ENCODE results near the gene PRSS8. TPM values are rescaled to one million over a fixed set of nuclear protein-coding genes. Genes with fewer than 3 reads are reported as not detected.
"Not testable (repeated sequence)": the region's sequence is repeated elsewhere in the genome, so short reads cannot be mapped to it uniquely, and the experiment has no call there.

PRSS8 gene
- total RNA-seq, 4 donors from 2014 or later, result 101 to 510 (median 372) TPM

DNA sequence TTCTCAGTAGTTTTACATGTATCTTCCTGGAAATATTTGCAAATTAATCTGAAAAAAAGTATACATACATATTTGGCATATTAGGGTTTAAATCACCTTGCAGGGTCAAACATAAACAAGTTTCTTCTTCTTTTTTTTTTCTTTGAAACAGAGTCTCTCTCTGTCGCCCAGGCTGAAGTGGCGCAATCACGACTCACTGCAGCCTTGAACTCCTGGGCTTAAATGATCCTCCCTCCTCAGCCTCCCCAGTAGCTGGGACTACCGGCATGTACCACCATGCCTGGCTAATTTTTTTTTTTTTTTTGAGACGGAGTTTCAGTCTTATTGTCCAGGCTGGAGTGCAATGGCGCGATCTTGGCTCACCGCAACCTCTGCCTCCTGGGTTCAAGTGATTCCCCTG is 31.8 kb upstream of the PRSS8 start:
- Histone ChIP-seq H3K27ac (no peak overlapping the region), H3K4me1 (no peaks in the 10 kb centered on the region), H3K27me3 (no peaks in the 10 kb centered on the region), H3K36me3 (no peaks in the 10 kb centered on the region), H3K4me3 (no peak overlapping the region), H3K9me3 (no peaks in the 10 kb centered on the region)
- in situ Hi-C loops (cut with MboI; ENCODE audit: low pct_ligation_motif_present in 1 of 4, low pct_unique_long_range_greater_than_20kb in 1 of 4, low sequenced_read_pairs in 3 of 4) (loop anchor here in 1 of 4 donors (25.0 kb wide), 1 partner anchor 180 kb away; the partner anchor contains the start of gene HSD3B7), intact Hi-C loops (cut with DNase I; ENCODE audit: low total_unique reads) (no loop called here)
- 90 to 91% methylated on average over 4 to 8 of the region's 8 CpGs for WGBS, 2 donors (ENCODE audit: low coverage in 1 of 2)
- no peak for DNase-seq
- TF ChIP-seq POLR2AphosphoS5 (IDR thresholded peaks at IDR 0.05) (no peak), EP300 (IDR thresholded peaks at IDR 0.05; ENCODE audit: low read depth) (no peak), POLR2A (IDR thresholded peaks at IDR 0.05) (no peak), CTCF (IDR thresholded peaks at IDR 0.05) (no peak)

DNA sequence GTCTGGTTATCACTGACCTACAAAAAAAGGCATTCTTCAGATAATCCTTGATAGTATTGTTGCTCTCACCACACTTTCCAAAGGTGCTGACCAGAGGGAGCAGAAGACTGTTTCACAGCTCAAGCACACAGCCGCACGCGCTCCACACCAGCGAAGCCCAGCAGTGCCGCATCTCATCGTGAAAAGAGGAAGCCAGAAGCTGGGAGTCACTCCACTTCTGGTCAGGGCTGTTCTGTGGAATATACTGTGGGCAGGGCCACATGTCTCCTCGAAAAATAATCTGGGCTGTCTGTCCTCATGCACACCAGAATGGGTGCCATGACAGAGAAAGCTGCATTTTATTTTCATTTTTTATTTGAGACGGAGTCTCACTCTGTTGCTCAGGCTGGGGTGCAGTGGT is 21.6 kb upstream of the PRSS8 start:
- no peak for TF ChIP-seq POLR2A (IDR thresholded peaks at IDR 0.05)
- TF ChIP-seq EP300 (IDR thresholded peaks at IDR 0.05; ENCODE audit: low read depth), result no peak
- TF ChIP-seq CTCF (IDR thresholded peaks at IDR 0.05), result no peak
- no peak for TF ChIP-seq POLR2AphosphoS5 (IDR thresholded peaks at IDR 0.05)
- Histone ChIP-seq H3K4me3 (no peak overlapping the region), H3K4me1 (peaks cover 0 to 11% (median 1%) of the 10 kb centered on the region in 4 donors), H3K27ac (no peak overlapping the region), H3K9me3 (no peaks in the 10 kb centered on the region), H3K36me3 (no peaks in the 10 kb centered on the region), H3K27me3 (peaks cover 11% of the 10 kb centered on the region)
- 46 to 50% methylated on average over 2 to 8 of the region's 8 CpGs for WGBS, 2 donors (ENCODE audit: low coverage in 1 of 2)
- peak; percentile 17 for DNase-seq
- intact Hi-C loops (cut with DNase I; ENCODE audit: low total_unique reads), result no loop called here
- in situ Hi-C loops (cut with MboI; ENCODE audit: low pct_ligation_motif_present in 1 of 4, low pct_unique_long_range_greater_than_20kb in 1 of 4, low sequenced_read_pairs in 3 of 4), result loop anchor here in 1 of 4 donors (25.0 kb wide), 1 partner anchor 170 kb away; the partner anchor contains the start of gene HSD3B7

DNA sequence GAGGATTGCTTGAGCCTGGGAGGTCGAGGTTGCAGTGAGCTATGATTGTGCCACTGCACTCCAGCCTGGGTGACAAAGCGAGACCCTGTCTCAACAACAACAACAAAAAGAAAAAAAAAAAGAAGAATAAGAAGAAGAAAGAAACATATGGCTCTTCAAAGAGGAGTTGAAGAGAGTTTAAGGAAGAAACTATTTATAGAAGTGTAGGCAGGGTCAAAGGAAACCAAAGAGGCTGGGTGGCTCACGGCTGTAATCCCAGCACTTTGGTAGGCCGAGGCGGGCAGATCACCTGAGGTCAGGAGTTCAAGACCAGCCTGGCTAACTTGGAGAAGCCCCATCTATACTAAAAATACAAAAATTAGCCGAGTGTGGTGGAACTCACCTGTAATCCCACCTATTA is 15.4 kb upstream of the PRSS8 start:
- 73 to 75% methylated on average over 2 to 6 of the region's 6 CpGs for WGBS, 2 donors (ENCODE audit: low coverage in 1 of 2)
- H3K9me3 ChIP-seq; H3K4me3 ChIP-seq; H3K27ac ChIP-seq; DNase-seq; intact Hi-C loops (cut with DNase I; ENCODE audit: low total_unique reads); H3K36me3 ChIP-seq; H3K4me1 ChIP-seq: not testable (repeated sequence)
- in situ Hi-C loops (cut with MboI; ENCODE audit: low pct_ligation_motif_present in 1 of 4, low pct_unique_long_range_greater_than_20kb in 1 of 4, low sequenced_read_pairs in 3 of 4), result loop anchor here in 1 of 4 donors (25.0 kb wide), 1 partner anchor 164 kb away; the partner anchor contains the start of gene HSD3B7
- H3K27me3 ChIP-seq, result peaks cover 16% of the 10 kb centered on the region

DNA sequence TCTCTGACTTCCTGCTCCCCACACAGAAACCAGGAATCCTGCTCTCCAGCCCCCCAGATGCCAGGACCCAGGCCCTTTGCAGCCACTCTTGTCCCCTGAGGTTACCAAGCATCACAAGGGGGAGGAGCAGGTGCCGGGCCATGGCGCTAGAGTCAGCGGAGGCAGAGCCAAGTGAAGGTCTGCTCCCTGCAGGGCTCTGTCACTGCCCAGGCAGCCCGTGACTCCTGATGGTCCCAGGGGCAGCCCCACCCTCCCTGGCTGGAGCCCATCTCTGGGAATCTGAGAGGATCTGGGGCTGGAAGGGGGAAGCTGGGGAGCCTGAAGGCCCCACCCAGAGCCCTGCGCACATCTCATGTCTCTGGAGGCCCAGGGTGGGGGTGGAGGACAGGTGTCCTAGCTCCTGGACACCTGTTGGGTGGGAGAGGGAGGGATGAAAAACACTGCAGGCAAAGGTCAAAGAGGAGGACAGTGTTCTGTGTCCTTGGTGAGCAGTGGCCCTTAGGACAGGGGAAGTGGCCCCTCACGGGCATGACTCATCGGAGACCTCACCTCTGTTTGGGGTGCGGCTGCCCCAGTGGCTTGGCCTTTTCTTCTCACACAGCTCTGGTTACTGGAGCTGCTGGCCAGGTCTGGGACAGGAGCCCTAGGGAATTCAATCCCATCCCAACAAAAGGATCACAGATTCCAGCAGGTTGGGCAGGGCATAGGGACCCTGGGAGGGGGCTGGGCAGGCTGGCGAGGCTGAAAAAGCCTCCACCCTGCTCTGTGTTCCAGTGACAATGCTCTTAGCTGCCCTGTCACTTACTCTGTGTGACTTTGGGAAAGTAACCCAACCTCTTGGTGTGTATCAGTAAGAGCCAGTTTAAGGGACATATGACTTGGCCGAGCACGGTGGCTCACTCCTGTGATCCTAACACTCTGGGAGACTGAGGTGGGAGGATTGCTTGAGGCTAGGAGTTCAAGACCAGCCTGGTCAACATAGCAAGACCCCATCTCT is 14.7 kb upstream of the PRSS8 start, which contains the start of gene PRSS36:
Gene PRSS36, minus strand, starts transcription at position 173 of the 997 bp plus-strand sequence. Its CDS starts 31 bp downstream, at position 142.
- no peaks in the 10 kb centered on the region for H3K9me3 ChIP-seq

More for the DNA sequence above, 14.7 kb upstream of the PRSS8 start, which contains the start of gene PRSS36:
- DNase-seq, result peak; percentile 35
- 83% methylated on average over 11 of the region's 11 CpGs; no CpG with 5 or more reads in 1 of the 2 donors for WGBS, 2 donors (ENCODE audit: low coverage in 1 of 2)
- no peaks in the 10 kb centered on the region for H3K36me3 ChIP-seq
- H3K27ac ChIP-seq, result peak within 1 kb of the TSS in 1 of 4 donors; percentile 26
- H3K27me3 ChIP-seq, result peaks cover 16% of the 10 kb centered on the region
- peaks cover 0 to 7% (median 5%) of the 10 kb centered on the region in 4 donors for H3K4me1 ChIP-seq
- in situ Hi-C loops (cut with MboI; ENCODE audit: low pct_ligation_motif_present in 1 of 4, low pct_unique_long_range_greater_than_20kb in 1 of 4, low sequenced_read_pairs in 3 of 4) (loop anchor here in 1 of 4 donors (25.0 kb wide), 1 partner anchor 163 kb away; the partner anchor contains the start of gene HSD3B7), intact Hi-C loops (cut with DNase I; ENCODE audit: low total_unique reads) (no loop called here)
- no peak within 1 kb of the TSS for H3K4me3 ChIP-seq
- TF ChIP-seq CTCF (IDR thresholded peaks at IDR 0.05), result no peak
